GM21447 (cell line): ENCODE measurements around the gene NCKAP1.
"Not testable (repeated sequence)": the region's sequence is repeated elsewhere in the genome, so short reads cannot be mapped to it uniquely, and the experiment has no call there.

ENCODE experiments used
- ATAC-seq: cut with Tn5 transposase; IDR thresholded peaks from one replicate; pipeline ENCODE4 v1.9.1; 2021; ENCODE audit not compliant: unreplicated experiment

NCKAP1 gene

DNA sequence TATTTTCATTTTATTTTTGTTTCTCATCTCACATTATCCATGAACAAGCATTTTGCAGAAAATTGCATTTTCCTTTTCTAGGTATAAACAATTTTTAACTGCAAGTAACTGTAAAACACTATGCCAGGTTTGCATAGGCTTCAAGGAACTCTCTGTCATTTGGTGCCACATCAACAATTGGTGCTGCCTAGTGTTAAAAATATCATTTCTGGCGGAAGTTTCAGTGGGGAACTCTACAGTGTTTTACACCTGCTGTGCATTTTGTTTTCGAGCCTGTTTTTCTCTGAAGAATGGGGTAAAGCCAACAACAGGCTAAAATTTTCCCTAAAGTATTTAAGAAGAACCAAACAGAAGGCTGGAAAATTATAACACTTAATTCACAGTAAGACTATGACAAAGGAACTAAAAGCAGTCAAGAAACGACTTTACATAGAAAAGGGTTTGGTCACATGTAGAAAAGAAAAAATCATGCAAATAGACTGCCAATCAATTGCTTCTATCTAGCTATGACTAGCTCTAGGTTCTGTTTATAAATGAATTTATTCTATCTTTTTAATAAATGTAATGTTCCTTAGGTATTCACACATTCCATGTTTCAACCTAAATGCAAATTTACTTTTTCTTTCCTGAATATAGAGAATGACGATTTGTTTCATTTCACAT lies 150.4 kb downstream of the NCKAP1 start:
- ATAC-seq: no peak

DNA sequence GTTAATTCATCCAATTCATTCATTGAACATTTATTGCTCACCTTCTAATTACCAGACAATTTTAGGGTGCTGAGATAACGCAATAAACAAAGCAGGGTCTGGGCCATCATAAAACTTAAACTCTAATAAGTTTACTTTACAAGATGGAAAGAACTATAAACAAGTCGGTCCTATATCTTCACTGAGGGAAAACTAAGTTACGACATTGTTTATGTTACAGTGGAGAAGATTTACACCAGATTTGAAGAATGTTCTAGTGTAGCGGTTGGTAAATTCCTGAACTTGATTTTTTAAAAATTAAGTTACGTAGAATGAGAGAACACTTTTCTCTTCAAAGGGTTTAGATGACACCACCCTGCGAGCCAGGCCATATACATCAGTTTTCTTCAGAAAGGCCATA lies 151.2 kb downstream of the NCKAP1 start:
- ATAC-seq: no peak

DNA sequence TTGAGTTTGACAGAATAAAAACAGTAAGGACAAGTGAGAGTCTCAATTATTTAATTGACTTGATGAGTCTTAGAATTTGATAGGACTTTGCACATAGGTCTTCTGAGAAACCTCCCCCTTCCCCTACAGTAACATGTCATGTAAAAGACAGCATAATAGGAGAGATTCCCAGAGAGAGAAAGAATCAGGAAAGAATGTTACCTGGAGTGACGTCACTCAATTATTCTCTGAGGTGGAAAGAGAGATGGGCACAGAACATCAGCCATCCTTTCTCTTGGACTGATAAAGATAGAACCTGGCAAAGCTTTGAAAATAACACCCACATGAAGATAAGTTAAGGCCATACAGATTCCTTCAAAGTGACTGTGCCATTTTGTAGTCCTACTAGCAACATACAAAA lies 152.5 kb downstream of the NCKAP1 start:
- no peak for ATAC-seq

DNA sequence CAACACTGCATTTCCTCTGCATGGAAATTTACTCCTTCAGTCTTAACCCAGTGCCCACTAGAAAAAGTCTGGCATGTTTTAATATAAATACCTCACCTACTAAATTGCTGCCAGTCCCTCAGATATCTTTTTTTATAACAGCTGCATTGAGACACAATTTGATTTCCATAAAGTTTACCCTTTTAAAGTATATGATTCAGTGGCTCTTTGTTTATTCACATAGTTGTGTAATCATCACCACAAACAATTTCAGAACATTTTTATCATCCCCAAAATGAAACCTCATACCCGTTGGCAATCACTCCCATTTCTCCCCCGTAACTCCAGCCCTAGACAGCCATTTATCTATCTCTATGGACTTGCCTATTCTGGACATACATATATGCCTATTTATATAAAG lies 154.8 kb downstream of the NCKAP1 start:
- no peak for ATAC-seq

DNA sequence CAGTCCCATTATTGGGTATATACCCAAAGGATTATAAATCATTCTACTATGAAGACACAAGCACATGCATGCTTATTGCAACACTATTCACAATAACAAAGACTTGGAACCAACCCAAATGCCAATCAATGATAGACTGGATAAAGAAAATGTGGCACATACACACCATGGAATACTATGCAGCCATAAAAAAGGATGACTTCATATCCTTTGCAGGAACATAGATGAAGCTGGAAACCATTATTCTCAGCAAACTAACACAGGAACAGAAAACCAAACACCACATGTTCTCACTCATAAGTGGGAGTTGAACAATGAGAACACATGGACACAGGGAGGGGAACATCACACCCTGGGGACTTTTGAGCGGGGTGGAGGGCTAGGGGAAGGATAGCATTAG lies 158.2 kb downstream of the NCKAP1 start:
- not testable (repeated sequence) for ATAC-seq

DNA sequence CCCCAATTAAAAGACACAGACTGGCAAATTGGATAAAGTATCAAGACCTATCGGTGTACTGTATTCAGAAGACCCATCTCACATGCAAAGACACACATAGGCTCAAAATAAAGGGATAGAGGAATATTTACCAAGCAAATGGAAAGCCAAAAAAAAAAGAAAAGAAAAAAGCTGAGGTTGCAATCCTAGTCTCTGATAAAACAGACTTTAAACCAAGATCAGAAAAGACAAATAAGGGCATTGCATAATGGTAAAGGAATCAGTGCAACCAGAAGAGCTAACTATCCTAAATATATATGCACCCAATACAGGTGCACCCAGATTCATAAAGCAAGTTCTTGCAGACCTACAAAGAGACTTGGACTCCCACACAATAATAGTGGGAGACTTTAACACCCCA lies 161.6 kb downstream of the NCKAP1 start:
- ATAC-seq: not testable (repeated sequence)

DNA sequence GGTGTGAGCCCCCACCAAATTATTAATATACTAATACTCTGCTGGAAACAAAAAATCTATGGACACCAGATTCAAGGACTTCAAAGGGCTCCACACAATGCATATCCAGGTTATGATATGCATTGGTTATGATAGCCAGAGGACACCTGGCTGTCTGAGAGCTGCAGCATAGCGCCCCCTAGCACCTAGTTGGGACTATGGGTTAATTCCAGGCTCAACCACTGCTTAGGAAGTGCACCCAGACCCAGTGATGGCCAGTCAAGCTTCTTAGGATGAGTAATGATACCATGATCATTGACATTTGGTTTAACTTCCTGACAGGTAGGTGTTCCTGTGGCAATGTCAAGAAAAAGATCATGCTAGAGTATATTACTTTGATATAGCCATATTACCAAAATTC lies 168.0 kb downstream of the NCKAP1 start:
- no peak for ATAC-seq

DNA sequence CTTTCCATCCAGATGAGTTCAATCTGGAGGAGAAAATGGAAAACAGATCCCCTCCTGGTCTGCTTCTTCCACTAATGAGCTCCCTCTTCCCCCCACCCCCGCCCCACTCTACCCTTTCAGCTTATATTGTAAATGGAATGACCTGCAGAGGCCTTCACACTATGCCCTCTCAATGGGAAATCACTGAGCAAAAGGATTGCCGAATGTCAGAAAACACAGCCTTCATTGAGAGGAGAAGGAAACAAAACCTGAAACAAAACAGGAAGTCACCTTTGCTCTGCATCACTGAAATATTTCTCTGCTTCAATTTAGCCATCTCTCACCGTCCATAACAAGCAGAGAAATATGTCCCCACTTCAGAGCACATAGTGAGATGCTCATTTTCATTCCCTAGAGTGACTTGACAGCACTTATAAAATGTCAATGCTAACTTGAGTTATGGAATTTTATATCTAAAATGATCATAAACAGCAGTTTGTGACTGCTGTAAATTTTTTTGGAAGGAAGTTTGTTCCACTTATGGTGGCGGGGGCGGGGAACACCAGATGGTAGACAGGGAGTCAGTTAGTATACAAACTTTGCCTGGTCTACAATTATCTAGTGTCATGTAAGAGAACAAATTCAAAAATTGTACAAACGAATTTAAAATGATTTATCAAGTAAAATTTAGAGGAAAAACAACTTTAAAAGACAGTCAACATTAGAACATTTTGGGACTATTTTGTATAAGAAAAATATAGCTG lies 170.0 kb downstream of the NCKAP1 start:
- no peak for ATAC-seq

DNA sequence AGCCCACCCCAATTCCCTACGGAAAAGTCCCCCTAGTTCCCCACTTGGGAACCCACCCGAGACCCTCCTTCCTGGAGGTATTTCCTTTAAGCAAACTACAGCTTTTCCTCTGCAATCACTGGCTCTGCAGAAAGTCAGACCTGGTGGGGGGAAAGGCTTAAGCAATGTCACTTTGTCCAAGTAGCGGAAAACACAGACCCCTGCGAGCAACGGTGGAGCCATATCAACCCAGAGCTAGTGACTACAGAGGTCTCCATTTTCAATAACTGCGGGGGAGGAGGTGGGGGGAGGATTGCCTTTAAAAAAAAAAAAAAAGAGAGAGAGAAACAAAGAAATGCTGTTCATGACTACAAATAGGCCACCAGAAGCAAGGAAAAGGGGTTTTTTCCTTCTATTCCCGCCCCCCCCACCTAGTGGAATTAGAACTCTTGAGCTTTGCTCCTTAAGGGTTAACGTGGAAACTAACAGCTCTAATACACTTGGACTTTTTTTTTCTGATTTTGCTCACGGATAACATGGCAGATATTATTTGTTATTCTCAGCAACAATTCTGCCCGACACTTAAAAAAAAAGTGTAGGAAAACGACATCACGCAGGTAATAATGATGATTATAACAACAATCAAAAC lies 170.7 kb downstream of the NCKAP1 start:
- no peak for ATAC-seq

DNA sequence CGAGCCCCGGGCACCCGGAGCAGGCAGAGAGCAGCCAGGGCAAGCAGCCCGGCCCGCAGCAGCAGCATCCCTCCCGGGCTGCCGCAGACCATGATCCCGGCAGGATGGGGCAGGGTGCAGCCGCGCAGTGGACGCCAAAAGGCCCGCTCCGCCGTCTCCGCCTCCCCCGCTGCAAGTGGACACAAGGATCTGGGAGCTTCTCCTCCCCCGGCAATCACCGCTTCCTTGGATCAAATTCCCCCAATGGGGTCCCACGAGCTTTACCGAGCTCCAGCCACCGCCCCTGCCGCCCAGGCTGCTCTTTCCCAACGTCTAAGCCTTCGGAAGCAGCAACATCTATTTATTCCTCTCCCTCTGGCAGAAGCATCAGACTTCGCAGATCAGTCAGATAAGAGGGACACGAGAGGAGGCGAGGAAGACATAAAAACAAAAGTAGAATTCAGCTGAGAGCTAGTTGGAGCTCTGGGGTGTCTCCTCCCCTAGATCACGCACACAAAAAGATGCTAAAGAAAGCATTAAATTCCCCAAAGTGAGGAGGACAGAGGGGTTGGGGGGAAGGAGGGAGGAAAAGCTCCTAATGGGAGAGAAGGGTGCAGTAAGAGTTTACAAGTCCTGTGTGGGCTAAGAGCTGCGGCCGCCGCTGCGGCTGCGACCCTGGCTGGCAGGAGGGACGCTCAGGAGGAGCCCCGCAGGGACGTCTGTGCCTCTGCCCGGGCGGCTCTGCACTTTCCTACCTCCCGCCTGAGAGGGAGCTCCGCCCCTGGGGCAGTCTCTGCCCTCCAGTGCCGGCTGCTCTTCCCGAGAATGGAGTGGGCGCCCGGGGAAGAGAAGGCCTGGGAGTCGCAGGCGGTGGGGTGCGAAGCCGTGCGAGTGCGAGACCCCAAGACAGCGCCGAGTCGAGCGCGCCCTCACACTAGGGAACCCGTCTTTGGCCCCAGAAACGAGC lies 171.5 kb downstream of the NCKAP1 start, which contains the start of gene FRZB:
Gene FRZB (minus strand): TSS at position 177 of the 946 bp plus-strand sequence. CDS start 85 bp downstream, at position 92.
- no peak for ATAC-seq

DNA sequence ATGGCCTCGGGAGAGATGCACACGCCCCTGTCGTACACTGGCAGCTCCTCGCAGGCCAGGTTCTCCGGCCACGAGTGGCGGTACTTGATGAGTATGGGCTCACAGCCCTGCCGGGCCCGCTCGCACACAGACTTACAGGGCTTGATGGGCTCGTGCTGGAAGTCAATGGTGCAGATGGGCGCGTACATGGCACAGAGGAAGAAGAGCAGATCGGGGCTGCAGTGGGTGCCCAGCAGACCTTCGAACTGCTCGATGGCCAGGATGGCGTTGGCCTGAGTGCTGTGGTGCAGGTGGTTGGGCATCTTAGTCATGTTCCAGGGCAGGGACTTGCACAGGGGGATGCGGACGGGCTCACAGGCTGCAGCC lies 172.2 kb downstream of the NCKAP1 start:
- no peak for ATAC-seq

DNA sequence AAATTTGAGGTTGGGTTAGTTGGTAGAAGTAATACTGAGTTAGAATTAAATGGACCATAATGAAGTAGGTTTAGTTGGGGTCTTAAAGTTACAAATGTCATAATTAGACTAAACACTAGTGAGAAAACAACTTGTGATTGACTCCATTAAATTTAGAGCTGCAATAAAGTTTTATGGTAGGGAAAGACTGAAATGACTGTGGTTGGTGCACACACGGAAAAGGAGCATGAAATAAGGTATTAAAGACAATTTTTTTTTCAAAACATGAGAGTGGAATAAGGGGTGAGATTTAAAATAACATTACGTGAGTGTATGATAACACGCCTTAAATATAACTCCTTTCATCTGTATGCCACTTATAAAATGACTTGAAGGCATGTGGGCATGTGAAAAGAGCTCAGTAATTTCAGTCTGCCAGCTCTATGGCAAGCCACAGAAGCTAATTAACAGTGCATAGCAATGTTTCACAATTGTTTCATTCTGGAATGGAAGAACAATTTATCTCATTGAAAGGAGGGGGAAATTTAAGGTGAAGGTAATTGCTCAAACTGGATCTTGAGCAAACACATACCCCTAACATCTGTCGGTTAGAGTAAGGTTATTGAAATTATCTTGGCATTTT lies 173.2 kb downstream of the NCKAP1 start:
- ATAC-seq: no peak

DNA sequence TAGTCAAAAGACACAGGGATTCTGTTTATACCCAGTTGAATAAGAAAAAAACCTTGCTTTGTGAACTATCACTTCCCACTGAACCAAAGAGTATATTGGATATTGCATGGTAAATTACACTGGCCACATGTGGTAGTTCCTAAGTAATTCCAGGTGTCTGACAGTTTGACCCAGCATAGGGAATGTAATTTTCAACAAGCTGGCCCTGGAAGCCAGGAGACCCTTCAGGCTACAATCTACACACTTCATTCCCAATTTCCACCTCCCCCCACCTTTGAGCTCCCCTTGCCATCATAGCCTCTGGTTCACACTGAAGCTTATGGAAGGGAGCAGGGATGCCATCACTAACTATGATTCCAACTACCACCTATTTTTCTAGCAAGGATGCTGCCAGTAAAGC lies 174.6 kb downstream of the NCKAP1 start:
- ATAC-seq: no peak

DNA sequence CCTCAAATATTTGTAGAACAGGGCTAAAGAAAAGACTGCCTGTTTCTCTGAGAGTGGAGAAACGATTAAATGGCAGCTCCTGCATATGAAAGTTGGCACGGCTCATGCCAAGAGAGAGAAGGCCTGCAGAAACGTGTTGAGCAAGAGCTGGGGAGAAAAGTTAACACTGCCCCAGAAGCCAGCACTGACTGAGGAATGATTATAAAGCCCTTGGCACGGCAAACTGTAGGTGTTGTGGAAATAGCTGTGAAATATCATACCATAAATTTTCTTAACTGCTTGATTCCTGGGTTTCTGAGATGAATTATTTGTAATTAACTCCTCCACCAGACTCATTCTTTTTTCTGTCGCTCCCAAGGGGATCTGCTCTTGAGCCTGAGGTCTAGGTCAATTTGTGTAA lies 176.2 kb downstream of the NCKAP1 start:
- no peak for ATAC-seq

DNA sequence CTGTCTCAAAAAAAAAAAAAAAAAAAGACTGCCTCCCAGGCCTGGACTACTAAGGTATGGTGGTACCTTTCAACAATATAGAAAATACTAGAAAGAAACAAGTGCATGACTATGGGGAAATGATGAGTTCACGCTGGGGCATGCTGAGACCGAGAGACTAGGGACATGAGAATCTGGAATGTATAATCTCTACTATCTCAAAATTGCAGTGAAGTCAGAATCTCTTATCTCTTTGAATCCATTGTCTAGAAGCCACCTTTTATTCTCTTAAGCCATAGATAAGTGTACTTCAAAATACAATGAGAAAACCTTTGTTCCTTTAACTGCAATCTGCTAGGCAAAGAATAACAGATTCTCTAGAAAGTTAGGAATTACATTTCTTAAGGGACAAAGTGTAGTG lies 177.4 kb downstream of the NCKAP1 start:
- no peak for ATAC-seq
